GM10248 (cell line): Measurements from ENCODE around the gene C20orf173.
"Not testable (repeated sequence)": the region's sequence is repeated elsewhere in the genome, so short reads cannot be mapped to it uniquely, and the experiment has no call there.

Experiments
- CTCF ChIA-PET: fragments of 300-600 bp; sonication (Branson Sonifier 250); formaldehyde crosslinking; extraction: SDS; loops from one replicate; lab custom pipeline; 2021; ENCODE audit warnings: antibody characterized with exemption; lab: Yijun Ruan, JAX
- POLR2A ChIA-PET: fragments of 350-650 bp; sonication (Branson Sonifier 250); formaldehyde crosslinking; extraction: SDS; loops from one replicate; lab custom pipeline; 2020; ENCODE audit warnings: antibody characterized with exemption; lab: Yijun Ruan, JAX
- DNase-seq: peaks from one replicate; pipeline ENCODE4 v3.0.0; 2012; ENCODE audit errors: extremely low spot score
- TF ChIP-seq, protein P1 (sequence below): IDR thresholded peaks from 2 replicates; pipeline ENCODE4 v1.5.1; 2012; ENCODE audit warnings: mild to moderate bottlenecking, low read depth; ENCODE audit errors: extremely low read depth, missing control alignments, control extremely low read depth

The C20orf173 gene

DNA sequence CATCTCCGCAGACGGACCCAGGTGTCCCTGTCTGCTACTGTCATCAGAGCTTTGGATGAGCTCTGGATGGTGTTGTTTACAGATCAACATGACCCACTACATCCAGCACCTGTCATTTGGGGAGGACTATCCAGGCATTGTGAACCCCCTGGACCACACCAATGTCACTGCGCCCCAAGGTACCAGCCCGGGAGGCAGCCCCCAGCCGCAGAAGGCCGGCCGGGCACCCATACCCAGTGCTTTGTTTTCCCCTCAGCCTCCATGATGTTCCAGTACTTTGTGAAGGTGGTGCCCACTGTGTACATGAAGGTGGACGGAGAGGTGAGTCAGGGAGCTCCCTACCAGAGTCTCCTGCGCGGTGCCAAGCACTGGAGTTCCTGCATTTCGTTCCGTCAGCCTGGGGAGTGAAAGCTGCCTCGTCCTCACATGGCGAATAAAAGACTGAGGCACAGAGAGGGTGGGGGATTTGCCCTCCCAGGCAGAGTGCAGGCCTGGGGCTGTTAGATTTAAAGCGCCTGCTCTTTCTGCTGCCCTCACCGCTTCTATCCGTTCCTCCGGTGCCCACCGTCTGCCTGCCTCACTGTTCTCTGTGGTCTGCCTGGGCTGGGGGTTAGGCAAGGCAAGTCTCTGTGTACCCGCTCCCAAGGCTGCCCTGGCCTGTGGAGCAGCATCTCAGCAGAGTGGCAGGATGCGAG is 26.6 kb upstream of the C20orf173 start:
- CTCF ChIA-PET, result no interaction called here
- POLR2A ChIA-PET, result no interaction called here
- TF ChIP-seq, protein P1, sequence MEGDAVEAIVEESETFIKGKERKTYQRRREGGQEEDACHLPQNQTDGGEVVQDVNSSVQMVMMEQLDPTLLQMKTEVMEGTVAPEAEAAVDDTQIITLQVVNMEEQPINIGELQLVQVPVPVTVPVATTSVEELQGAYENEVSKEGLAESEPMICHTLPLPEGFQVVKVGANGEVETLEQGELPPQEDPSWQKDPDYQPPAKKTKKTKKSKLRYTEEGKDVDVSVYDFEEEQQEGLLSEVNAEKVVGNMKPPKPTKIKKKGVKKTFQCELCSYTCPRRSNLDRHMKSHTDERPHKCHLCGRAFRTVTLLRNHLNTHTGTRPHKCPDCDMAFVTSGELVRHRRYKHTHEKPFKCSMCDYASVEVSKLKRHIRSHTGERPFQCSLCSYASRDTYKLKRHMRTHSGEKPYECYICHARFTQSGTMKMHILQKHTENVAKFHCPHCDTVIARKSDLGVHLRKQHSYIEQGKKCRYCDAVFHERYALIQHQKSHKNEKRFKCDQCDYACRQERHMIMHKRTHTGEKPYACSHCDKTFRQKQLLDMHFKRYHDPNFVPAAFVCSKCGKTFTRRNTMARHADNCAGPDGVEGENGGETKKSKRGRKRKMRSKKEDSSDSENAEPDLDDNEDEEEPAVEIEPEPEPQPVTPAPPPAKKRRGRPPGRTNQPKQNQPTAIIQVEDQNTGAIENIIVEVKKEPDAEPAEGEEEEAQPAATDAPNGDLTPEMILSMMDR, result no peak
- peak; percentile 8 for DNase-seq

DNA sequence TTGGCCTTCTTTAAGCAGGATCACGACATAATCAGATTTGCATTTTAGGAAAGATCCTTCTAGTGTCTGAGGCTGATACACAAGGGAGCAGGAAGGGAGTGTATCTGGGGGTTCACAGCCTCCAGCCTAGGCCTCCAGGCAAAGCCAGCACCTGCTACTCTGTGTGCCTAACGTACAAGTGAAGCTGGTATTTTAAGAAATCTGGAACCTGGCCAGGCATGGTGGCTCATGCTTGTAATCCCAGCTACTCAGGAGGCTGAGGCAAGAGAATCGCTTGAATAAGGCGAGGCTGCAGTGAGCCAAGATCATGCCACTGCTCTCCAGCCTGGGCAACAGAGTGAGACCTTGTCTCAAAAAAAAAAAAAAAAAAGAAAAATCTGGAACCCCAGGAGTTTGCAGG is 26.0 kb upstream of the C20orf173 start:
- CTCF ChIA-PET, POLR2A ChIA-PET, DNase-seq: not testable (repeated sequence)

DNA sequence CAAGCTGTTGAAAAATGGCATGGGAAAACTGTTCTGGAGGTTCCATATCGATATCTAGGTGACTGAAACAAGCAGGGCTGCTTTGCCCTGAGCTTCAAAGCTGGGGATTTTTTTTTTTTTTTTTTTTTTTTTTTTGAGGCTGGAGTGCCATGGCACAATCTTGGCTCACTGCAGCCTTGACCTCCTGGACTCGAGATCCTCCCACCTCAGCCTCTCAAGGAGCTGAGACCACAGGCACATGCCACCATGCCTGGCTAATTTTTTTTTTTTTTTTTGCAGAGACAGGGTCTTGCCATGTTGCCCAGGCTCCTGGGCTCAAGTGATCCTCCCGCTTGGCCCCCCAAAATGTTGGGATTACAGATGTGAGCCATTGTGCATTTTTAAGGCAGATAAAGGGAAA is 23.5 kb upstream of the C20orf173 start:
- CTCF ChIA-PET, result interaction anchor here (1.0 to 1.1 kb wide), 2 partner anchors 21 to 40 kb away, joined by 3 to 4 read pairs; no protein-coding TSS in a partner anchor
- DNase-seq, result no peak
- POLR2A ChIA-PET, result interaction anchor here (0.6 to 0.7 kb wide), 2 partner anchors 46 to 607 kb away, joined by 3 to 4 read pairs; no protein-coding TSS in a partner anchor
- TF ChIP-seq, protein P1, result no peak

DNA sequence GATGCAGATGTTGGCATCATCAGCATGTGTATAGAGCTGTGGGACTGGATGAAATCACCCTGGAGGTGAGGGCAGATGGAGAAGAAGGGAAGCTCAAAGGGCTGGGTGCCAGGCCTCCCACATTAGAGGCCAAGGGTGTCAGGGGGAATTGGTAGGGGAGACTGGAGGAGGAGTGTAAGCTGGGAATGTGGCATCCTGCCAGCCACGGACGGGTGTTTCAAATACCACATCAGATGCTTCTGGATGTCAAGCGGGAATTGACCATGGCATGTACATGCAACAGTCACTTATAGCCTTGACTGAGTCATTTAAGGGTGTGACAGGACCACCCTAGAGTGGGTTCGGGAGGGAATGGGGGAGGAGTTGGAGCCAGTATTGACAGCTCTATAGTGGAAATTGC is 22.1 kb upstream of the C20orf173 start:
- TF ChIP-seq, protein P1, result no peak
- ChIA-PET POLR2A (no interaction called here), CTCF (interaction anchor here (0.7 to 2.2 kb wide), 2 partner anchors 9 to 10 kb away, joined by 3 to 5 read pairs; partner anchors contain the start of gene ERGIC3)
- no peak for DNase-seq

DNA sequence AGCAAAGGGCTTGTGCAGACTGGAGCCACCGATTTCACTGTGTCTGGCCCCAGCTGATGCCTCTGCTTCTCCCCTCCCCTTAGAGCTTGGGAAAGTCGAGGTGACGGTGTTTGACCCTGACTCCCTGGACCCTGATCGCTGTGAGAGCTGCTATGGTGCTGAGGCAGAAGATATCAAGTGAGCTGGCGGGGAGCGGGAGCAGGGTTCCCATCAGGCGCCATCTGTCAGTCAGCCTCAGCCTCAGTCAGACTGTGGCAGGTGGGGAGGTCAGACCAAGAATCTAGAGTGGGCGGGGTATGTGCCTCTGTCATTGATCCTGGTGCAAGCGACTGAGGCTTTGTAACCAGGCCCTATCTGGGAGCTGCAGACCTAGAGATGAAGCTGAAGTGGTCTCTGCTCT is 17.9 kb upstream of the C20orf173 start:
- no peak for DNase-seq
- TF ChIP-seq, protein P1, result no peak
- CTCF ChIA-PET, result no interaction called here
- POLR2A ChIA-PET, result no interaction called here

DNA sequence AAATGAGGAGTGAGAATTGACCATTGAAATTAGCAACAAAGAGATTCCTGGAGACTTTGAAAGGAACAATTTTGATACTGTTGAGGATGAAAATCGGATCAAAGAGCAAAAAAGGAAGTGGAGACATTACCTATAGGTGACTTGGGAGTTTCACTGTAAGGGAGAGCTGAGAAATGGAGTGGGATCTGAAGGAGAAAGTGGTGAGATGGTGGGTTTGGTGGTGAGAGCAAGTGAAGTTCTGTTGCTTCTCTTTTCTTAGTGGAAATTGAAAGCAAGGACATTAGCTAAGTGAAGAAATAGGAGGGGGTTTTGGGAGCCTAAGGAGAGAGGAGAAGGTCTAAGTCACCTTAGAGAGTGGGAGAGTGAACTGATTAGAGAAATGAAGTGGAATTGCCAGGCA is 16.7 kb upstream of the C20orf173 start:
- TF ChIP-seq, protein P1, result no peak
- ChIA-PET CTCF (interaction anchor here (1.3 kb wide), 1 partner anchor 9 kb away, joined by 3 read pairs; no protein-coding TSS in a partner anchor), POLR2A (no interaction called here)

DNA sequence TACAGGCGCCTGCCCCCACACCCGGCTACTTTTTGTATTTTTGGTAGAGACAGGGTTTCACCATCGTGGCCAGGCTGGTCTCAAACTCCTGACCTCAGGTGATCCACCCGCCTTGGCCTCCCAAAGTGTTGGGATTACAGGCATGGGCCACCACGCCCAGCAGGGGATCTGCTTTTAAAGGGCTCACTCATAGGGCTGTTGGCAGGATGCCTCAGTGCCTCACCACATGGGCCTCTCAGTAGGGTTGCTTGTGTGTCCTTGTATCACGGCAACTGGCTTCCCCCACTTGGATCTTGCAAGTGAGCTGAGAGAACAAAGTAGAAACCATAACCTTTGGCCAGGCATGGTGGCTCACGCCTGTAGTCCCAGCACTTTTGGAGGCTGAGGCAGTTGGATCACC is 15.5 kb upstream of the C20orf173 start:
- DNase-seq, CTCF ChIA-PET, POLR2A ChIA-PET: not testable (repeated sequence)

More for the DNA sequence above, 16.7 kb upstream of the C20orf173 start:
- no peak for DNase-seq

DNA sequence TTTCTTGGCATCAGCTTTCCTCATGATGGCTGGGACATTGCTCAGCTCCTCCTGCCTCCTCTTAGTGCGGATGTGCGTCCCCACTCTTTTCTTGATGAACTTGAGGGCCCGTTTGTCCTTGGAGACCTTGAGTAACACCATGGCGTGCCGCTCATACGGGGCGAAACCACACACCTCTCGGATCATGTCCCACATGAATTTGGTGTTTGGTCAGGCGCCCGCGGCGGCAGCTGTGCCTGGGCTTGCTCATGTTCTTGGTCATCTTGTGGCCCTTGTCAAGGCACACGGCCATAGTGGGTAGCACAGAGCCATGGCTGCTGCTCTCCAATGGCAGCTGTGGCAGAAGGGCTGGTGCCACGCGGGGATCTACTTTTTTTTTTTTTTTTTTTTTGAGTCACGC is 15.0 kb upstream of the C20orf173 start:
- DNase-seq, result no peak
- ChIA-PET POLR2A (no interaction called here), CTCF (no interaction called here)
- TF ChIP-seq, protein P1, result no peak
